ENCODE results near the gene SRL. TPM values are rescaled to one million over a fixed set of nuclear protein-coding genes. Genes with fewer than 3 reads are reported as not detected.
"Not testable (repeated sequence)": the region's sequence is repeated elsewhere in the genome, so short reads cannot be mapped to it uniquely, and the experiment has no call there.

The SRL gene
- total and polyA plus RNA-seq, 2 of the 4 experiments (the other 2 are of a cell fraction), result under 0.01 to 0.14 TPM

GRCh38 chr16:4253012-4253393, 11.1 kb upstream of the SRL start:
- peak overlapping the region; percentile 21 to 85; a peak in 3 of 4 replicates for H4K8ac ChIP-seq (ENCODE audit: low read depth in 2 of 2, low read length in 2 of 2)
- H3K9me1 ChIP-seq (ENCODE audit: insufficient read depth, low read length); ATAC-seq (ENCODE audit: low read depth); H3K18ac ChIP-seq (ENCODE audit: low read depth, low read length); H2AK5ac ChIP-seq (ENCODE audit: low read depth, low read length); H2BK20ac ChIP-seq (ENCODE audit: low read depth, low read length); H3K4me1 ChIP-seq (ENCODE audit: control insufficient read depth, insufficient read depth, low read length); H3K27me3 ChIP-seq (ENCODE audit: control insufficient read depth, insufficient read depth, low read length); dilution Hi-C loops (cut with HindIII; ENCODE audit: low sequenced_read_pairs, unreplicated experiment); H4K91ac ChIP-seq (ENCODE audit: insufficient read depth, low read depth, low read length); H3K56ac ChIP-seq (ENCODE audit: extremely low read depth, insufficient read depth, low read length); DNase-seq; H2BK15ac ChIP-seq (ENCODE audit: low read depth, low read length); H3K9me3 ChIP-seq (ENCODE audit: control insufficient read depth, insufficient read depth, low read length); H4K20me1 ChIP-seq (ENCODE audit: insufficient read depth, low read length); H3K79me1 ChIP-seq (ENCODE audit: low read depth in 1 of 2, low read length in 2 of 2); H3K36me3 ChIP-seq (ENCODE audit: control insufficient read depth, insufficient read depth, low read length): not testable (repeated sequence)
- WGBS, 2 experiments (ENCODE audit: extremely low coverage in 2 of 2, insufficient read length in 1 of 2), result 53% methylated on average over 12 of the region's 23 CpGs; no CpG with 5 or more reads in 1 of the 2 experiments
- peak overlapping the region; percentile 59 for H3K9ac ChIP-seq (ENCODE audit: low read depth, low read length)
- H3K27ac ChIP-seq (ENCODE audit: insufficient read depth, low read length), result peak overlapping the region; percentile 50
- H2AK9ac ChIP-seq (replicated peaks; ENCODE audit: low read depth, low read length, poor library complexity), result peak overlapping the region; percentile 47
- peak overlapping the region; percentile 57 for H2BK5ac ChIP-seq (ENCODE audit: low read depth, low read length, poor library complexity, severe bottlenecking)
- peak overlapping the region; percentile 66 for H3K4me2 ChIP-seq (ENCODE audit: low read depth, low read length)
- ChIA-PET CTCF (interaction anchor here (0.9 to 2.3 kb wide), 11 partner anchors 11 to 503 kb away, joined by 3 to 37 read pairs (median 3); partner anchors contain the start of genes ADCY9, SRL and TFAP4), POLR2A (ENCODE audit: unreplicated experiment) (interaction anchor here (0.6 kb wide), 1 partner anchor 43 kb away, joined by 3 read pairs; no protein-coding TSS in a partner anchor)
- BruUV-seq (replicated peaks), result TSS peak; percentile 50
- peak overlapping the region; percentile 56; the same call in 1 of the 2 replicates for H3K4ac ChIP-seq (ENCODE audit: low read depth, low read length)
- peak overlapping the region; percentile 67 for H3K14ac ChIP-seq (replicated peaks; ENCODE audit: low read depth, low read length)
- intact Hi-C loops (cut with micrococcal nuclease), result loop anchor here (2.0 to 10.0 kb wide), 6 partner anchors 140 to 558 kb away; no protein-coding TSS in a partner anchor
- peak overlapping the region; percentile 90 for H2AFZ ChIP-seq (replicated peaks; ENCODE audit: low read length, poor library complexity)
- peak overlapping the region; percentile 21; the same call in 1 of the 2 replicates for H3K23ac ChIP-seq (ENCODE audit: low read depth, low read length)
- peak overlapping the region; percentile 1; the same call in 1 of the 2 replicates for H4K5ac ChIP-seq (ENCODE audit: low read depth, low read length)
- peak overlapping the region; percentile 56 for H3K4me3 ChIP-seq (ENCODE audit: insufficient read depth, low read depth, low read length)
- 0 out of 2 replicates have a peak overlapping the region, but pooled peaks have one; percentile 44 for H2BK120ac ChIP-seq (ENCODE audit: low read depth, low read length)
- in situ Hi-C loops (cut with MboI; ENCODE audit: low sequenced_read_pairs), result loop anchor here (10.0 kb wide), 2 partner anchors 138 to 268 kb away; partner anchors contain the start of gene ADCY9
